Measurements from ENCODE around the gene CAPN8.

The CAPN8 gene

DNA sequence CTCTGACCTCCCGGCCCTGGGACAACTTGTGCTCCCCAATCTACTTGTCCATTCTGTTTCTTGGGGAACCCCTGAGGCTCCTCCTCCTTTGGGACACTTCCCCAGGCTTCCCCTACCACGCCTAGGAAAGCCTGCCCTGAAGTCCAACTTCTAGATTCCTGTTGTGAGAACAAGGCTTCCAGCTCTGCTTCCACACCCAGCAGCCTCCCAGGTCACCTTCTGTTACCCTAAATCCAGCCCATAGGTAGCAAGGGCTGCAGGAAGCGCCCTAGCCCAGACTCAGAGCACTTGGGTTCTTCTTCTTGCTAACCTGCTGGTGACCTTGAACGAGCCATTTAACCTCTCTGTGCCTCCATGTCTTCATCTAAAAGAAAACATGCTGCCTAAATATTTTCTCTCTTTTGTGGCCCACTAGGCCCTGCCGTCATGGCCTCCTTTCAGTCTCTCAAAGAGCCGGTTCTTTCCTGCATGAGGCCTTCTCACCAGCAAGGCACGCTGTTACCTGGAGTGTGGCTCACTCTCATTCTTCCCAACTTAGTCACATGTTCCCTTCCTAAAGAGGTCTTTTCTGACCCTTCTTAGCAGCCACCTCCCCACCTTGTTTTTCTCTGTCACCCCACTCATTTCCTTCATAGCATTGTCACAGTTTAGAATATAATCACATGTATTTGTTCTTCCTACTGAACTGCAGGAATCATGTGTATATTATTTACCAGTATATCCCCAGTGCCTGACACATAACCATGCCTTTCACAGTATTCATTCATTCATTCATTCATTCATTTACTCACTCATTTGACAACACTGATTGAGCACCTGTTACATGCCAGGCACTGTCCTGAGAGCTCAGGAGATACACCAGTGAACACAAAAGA is 48.3 kb upstream of the CAPN8 start:
- H3K4me3 ChIP-seq (ENCODE audit: low read length): no peak overlapping the region
- no peaks in the 10 kb centered on the region for H3K9me3 ChIP-seq (ENCODE audit: control insufficient read depth, insufficient read depth, low read length)
- no peaks in the 10 kb centered on the region for H3K36me3 ChIP-seq (ENCODE audit: control insufficient read depth, low read length)
- H4K20me1 ChIP-seq (ENCODE audit: control insufficient read depth, insufficient read depth, low read depth, low read length): no peaks in the 10 kb centered on the region; the same call in 1 of the 2 replicates
- no peak overlapping the region for H3K4me2 ChIP-seq (ENCODE audit: low read length)
- H3K9me2 ChIP-seq (replicated peaks; ENCODE audit: control insufficient read depth, low read length): no peaks in the 10 kb centered on the region
- H3K4me1 ChIP-seq (ENCODE audit: control insufficient read depth, low read length): no peaks in the 10 kb centered on the region
- peaks cover 41% of the 10 kb centered on the region for H3K27me3 ChIP-seq (ENCODE audit: control insufficient read depth, low read length)
- H3K27ac ChIP-seq (ENCODE audit: low read depth, low read length): no peak overlapping the region
- H3K79me2 ChIP-seq (ENCODE audit: control insufficient read depth, low read length): no peaks in the 10 kb centered on the region
- TF ChIP-seq, protein P1, sequence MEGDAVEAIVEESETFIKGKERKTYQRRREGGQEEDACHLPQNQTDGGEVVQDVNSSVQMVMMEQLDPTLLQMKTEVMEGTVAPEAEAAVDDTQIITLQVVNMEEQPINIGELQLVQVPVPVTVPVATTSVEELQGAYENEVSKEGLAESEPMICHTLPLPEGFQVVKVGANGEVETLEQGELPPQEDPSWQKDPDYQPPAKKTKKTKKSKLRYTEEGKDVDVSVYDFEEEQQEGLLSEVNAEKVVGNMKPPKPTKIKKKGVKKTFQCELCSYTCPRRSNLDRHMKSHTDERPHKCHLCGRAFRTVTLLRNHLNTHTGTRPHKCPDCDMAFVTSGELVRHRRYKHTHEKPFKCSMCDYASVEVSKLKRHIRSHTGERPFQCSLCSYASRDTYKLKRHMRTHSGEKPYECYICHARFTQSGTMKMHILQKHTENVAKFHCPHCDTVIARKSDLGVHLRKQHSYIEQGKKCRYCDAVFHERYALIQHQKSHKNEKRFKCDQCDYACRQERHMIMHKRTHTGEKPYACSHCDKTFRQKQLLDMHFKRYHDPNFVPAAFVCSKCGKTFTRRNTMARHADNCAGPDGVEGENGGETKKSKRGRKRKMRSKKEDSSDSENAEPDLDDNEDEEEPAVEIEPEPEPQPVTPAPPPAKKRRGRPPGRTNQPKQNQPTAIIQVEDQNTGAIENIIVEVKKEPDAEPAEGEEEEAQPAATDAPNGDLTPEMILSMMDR (IDR thresholded peaks at IDR 0.05; ENCODE audit: low read depth, low read length, poor library complexity, severe bottlenecking): no peak
- TF ChIP-seq EZH2phosphoT487 (IDR thresholded peaks at IDR 0.05; ENCODE audit: borderline replicate concordance, low read length): no peak
- H3F3A ChIP-seq (ENCODE audit: control insufficient read depth, insufficient read depth): no peaks in the 10 kb centered on the region

DNA sequence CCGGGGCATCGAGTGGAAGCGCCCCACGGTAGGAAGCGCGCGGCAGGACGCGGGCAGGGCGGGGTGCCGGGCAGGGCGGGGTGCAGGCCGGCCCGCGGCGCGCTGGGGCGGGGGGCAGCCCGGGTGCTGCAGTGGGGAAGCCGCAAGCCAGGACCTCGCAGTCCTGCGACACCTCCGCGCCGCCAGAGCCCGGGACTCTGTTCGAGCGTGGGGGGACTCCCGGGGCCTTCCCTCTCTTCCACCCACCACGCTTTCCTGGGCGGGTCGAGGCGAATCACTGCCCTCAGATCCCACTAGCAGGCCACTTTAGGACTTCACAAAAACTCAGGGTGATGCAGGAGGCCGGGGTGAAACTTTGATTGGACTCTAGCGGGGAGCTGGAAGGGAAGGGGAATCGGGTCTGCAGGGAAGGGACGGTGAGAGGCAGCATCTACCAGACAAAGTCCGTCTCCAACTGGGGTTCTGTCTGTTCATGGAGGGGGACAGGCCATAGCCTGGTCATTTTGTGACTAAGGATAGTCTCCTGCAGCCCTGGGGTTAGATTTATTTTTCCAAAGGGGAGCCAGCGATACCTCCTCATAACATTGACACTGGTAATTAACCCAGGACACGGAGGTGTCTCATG is 47.5 kb upstream of the CAPN8 start:
- no peaks in the 10 kb centered on the region for H3F3A ChIP-seq (ENCODE audit: control insufficient read depth, insufficient read depth)
- H3K4me2 ChIP-seq (ENCODE audit: low read length): no peak overlapping the region
- no peaks in the 10 kb centered on the region for H3K79me2 ChIP-seq (ENCODE audit: control insufficient read depth, low read length)
- peaks cover 38% of the 10 kb centered on the region for H3K27me3 ChIP-seq (ENCODE audit: control insufficient read depth, low read length)
- no peaks in the 10 kb centered on the region; the same call in 1 of the 2 replicates for H4K20me1 ChIP-seq (ENCODE audit: control insufficient read depth, insufficient read depth, low read depth, low read length)
- no peaks in the 10 kb centered on the region for H3K9me2 ChIP-seq (replicated peaks; ENCODE audit: control insufficient read depth, low read length)
- H3K4me1 ChIP-seq (ENCODE audit: control insufficient read depth, low read length): no peaks in the 10 kb centered on the region
- no peak overlapping the region for H3K27ac ChIP-seq (ENCODE audit: low read depth, low read length)
- H3K36me3 ChIP-seq (ENCODE audit: control insufficient read depth, low read length): no peaks in the 10 kb centered on the region
- no peaks in the 10 kb centered on the region for H3K9me3 ChIP-seq (ENCODE audit: control insufficient read depth, insufficient read depth, low read length)
- H3K4me3 ChIP-seq (ENCODE audit: low read length): no peak overlapping the region
- TF ChIP-seq, protein P1 (IDR thresholded peaks at IDR 0.05; ENCODE audit: low read depth, low read length, poor library complexity, severe bottlenecking): no peak
- no peak for TF ChIP-seq EZH2phosphoT487 (IDR thresholded peaks at IDR 0.05; ENCODE audit: borderline replicate concordance, low read length)

DNA sequence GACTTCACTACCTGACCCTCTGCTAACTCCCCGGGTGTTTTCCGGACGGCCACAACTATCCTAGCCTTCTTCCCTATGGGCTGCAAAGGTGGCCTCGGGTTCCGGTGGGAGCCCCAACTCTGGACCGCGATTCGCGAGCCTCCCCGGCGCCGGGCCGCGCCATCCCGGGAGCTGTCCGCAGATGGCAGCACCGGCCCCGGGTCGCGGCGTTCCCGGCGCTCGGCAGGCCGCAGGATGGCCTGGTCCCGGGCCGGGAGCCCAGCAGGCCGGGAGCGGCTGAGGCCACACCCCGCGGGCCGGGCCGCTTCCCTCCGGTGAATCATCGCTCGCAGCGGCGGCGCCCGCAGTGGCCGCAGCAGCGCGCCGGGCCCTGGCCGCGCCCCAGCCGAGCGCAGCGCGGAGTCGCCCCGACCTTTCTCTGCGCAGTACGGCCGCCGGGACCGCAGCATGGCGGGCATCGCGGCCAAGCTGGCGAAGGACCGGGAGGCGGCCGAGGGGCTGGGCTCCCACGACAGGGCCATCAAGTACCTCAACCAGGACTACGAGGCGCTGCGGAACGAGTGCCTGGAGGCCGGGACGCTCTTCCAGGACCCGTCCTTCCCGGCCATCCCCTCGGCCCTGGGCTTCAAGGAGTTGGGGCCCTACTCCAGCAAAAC is 46.8 kb upstream of the CAPN8 start, which contains the start of gene CAPN2:
CAPN2 (plus strand) TSS at position 346 of the 656 bp plus-strand sequence; CDS start at position 448, 102 bp downstream.
- Histone ChIP-seq H3K36me3 (ENCODE audit: control insufficient read depth, low read length) (no peaks in the 10 kb centered on the region), H3K27ac (ENCODE audit: low read depth, low read length) (no peak within 1 kb of the TSS), H3K27me3 (ENCODE audit: control insufficient read depth, low read length) (peaks cover 37% of the 10 kb centered on the region), H3K79me2 (ENCODE audit: control insufficient read depth, low read length) (no peaks in the 10 kb centered on the region), H3K4me2 (ENCODE audit: low read length) (no peak within 1 kb of the TSS), H3K9me3 (ENCODE audit: control insufficient read depth, insufficient read depth, low read length) (no peaks in the 10 kb centered on the region), H3F3A (ENCODE audit: control insufficient read depth, insufficient read depth) (no peaks in the 10 kb centered on the region), H4K20me1 (ENCODE audit: control insufficient read depth, insufficient read depth, low read depth, low read length) (no peaks in the 10 kb centered on the region; the same call in 1 of the 2 replicates), H3K9me2 (replicated peaks; ENCODE audit: control insufficient read depth, low read length) (no peaks in the 10 kb centered on the region), H3K4me1 (ENCODE audit: control insufficient read depth, low read length) (no peaks in the 10 kb centered on the region), H3K4me3 (ENCODE audit: low read length) (no peak within 1 kb of the TSS)
- TF ChIP-seq EZH2phosphoT487 (IDR thresholded peaks at IDR 0.05; ENCODE audit: borderline replicate concordance, low read length): no peak
- TF ChIP-seq, protein P1 (IDR thresholded peaks at IDR 0.05; ENCODE audit: low read depth, low read length, poor library complexity, severe bottlenecking): no peak
